CD4-positive, CD25-positive, alpha-beta regulatory T cell (primary cell): ENCODE data around the gene CDC42EP3. TPM values are rescaled to one million over a fixed set of nuclear protein-coding genes. Genes with fewer than 3 reads are reported as not detected.
A peak's percentile ranks its signal among the peaks of the same experiment; 100 is the strongest.

ENCODE experiments used
- ATAC-seq, 2 donors: fragments of 150-1000 bp; cut with Tn5 transposase; one replicate each; pipeline ENCODE4 v1.10.0; 2021; ENCODE audit warnings: low read depth in 2 of 2, moderate number of reproducible peaks in 2 of 2, moderate library complexity in 1 of 2
- DNase-seq, 3 donors: peaks; one replicate each; pipeline versions ENCODE4 v3.0.0 to v3.0.0-alpha.2; 2012 to 2022; ENCODE audit warnings: mixed read lengths in 1 of 3
- H3K27ac ChIP-seq: one replicate; pipeline ENCODE4 v1.7.0; 2013; ENCODE audit warnings: mild to moderate bottlenecking, low read length; ENCODE audit not compliant: insufficient read depth, poor library complexity, severe bottlenecking
- H3K27me3 ChIP-seq: one replicate; pipeline ENCODE4 v1.7.0; 2013; ENCODE audit warnings: low read length; ENCODE audit not compliant: control insufficient read depth, insufficient read depth
- H3K36me3 ChIP-seq: one replicate; pipeline ENCODE4 v1.7.0; 2013; ENCODE audit warnings: mild to moderate bottlenecking, low read length, moderate library complexity; ENCODE audit not compliant: control insufficient read depth, insufficient read depth
- H3K4me1 ChIP-seq: 2 replicates; pipeline ENCODE4 v1.7.0; 2013; ENCODE audit warnings: mild to moderate bottlenecking, low read length; ENCODE audit not compliant: insufficient read depth, control insufficient read depth, poor library complexity, severe bottlenecking
- H3K4me3 ChIP-seq: one replicate; pipeline ENCODE4 v1.7.0; 2013; ENCODE audit warnings: low read depth, mild to moderate bottlenecking, low read length, moderate library complexity
- H3K9me3 ChIP-seq, 2 experiments: 1 replicate in 1 of 2; 2 replicates in 1 of 2; pipeline ENCODE4 v1.7.0; 2013; ENCODE audit warnings: low read length in 2 of 2, mild to moderate bottlenecking in 1 of 2, moderate library complexity in 1 of 2; ENCODE audit not compliant: control insufficient read depth in 2 of 2
- H3K27ac Mint-ChIP-seq, 3 donors: one replicate each; pipeline ENCODE4 v1.8.0; 2020 to 2022; ENCODE audit warnings: mild to moderate bottlenecking in 3 of 3, mixed read lengths in 3 of 3, moderate library complexity in 2 of 3
- H3K27me3 Mint-ChIP-seq: one replicate; pipeline ENCODE4 v1.8.0; 2022; ENCODE audit warnings: mild to moderate bottlenecking, mixed read lengths
- H3K36me3 Mint-ChIP-seq: one replicate; pipeline ENCODE4 v1.8.0; 2020; ENCODE audit warnings: mixed read lengths
- H3K4me1 Mint-ChIP-seq, 4 donors: one replicate each; pipeline ENCODE4 v1.8.0; 2020 to 2022; ENCODE audit warnings: mixed read lengths in 4 of 4, mild to moderate bottlenecking in 1 of 4
- H3K4me3 Mint-ChIP-seq, 4 donors: one replicate each; pipeline ENCODE4 v1.8.0; 2020 to 2022; ENCODE audit warnings: mild to moderate bottlenecking in 4 of 4, mixed read lengths in 4 of 4, moderate library complexity in 3 of 4
- H3K9me3 Mint-ChIP-seq, 7 donors: one replicate each; pipeline ENCODE4 v1.8.0; 2020 to 2022; ENCODE audit warnings: mixed read lengths in 7 of 7, mild to moderate bottlenecking in 3 of 7, moderate library complexity in 2 of 7
- polyA plus RNA-seq, 4 donors: library from polyadenylated mRNA; unstranded; fragments of 300-500 nt; fragmentation: Illumina TruSeq; gene quantifications; one replicate each; pipeline ENCODE4 v1.2.3, GENCODE V29; 2021
- total RNA-seq: library from RNA; stranded (reverse); gene quantifications from one replicate; pipeline ENCODE4 v1.2.3, GENCODE V29; 2022

The CDC42EP3 gene
- total and polyA plus RNA-seq, 5 donors from 2014 or later: 36.4 to 81.4 (median 64.3) TPM

- H3K36me3 Mint-ChIP-seq: no peaks in the 10 kb centered on the region
- H3K27ac Mint-ChIP-seq: peak overlapping the region in 1 of 3 donors; percentile 23
- Histone ChIP-seq H3K9me3 (no peaks in the 10 kb centered on the region), H3K4me3 (no peak overlapping the region), H3K27me3 (no peaks in the 10 kb centered on the region), H3K4me1 (peaks cover 24% of the 10 kb centered on the region), H3K36me3 (no peaks in the 10 kb centered on the region), H3K27ac (no peak overlapping the region)
- no peaks in the 10 kb centered on the region for H3K27me3 Mint-ChIP-seq
- no peak for ATAC-seq
- DNase-seq: no peak
- peaks cover 39 to 55% (median 44%) of the 10 kb centered on the region in 4 donors for H3K4me1 Mint-ChIP-seq
- no peak overlapping the region for H3K4me3 Mint-ChIP-seq
- H3K9me3 Mint-ChIP-seq: no peaks in the 10 kb centered on the region
These were observed 37.7 kb upstream of the CDC42EP3 start for GRCh38 chr2:37709111-37709510.

GRCh38 chr2:37708146-37708545 lies 36.7 kb upstream of the CDC42EP3 start:
- H3K36me3 Mint-ChIP-seq: no peaks in the 10 kb centered on the region
- H3K4me3 Mint-ChIP-seq: peak overlapping the region in 1 of 4 donors; percentile 53
- no peaks in the 10 kb centered on the region for H3K9me3 Mint-ChIP-seq
- ATAC-seq (no peak), DNase-seq (no peak)
- peak overlapping the region in 1 of 3 donors; percentile 23 for H3K27ac Mint-ChIP-seq
- Histone ChIP-seq H3K27ac (no peak overlapping the region), H3K27me3 (no peaks in the 10 kb centered on the region), H3K4me3 (no peak overlapping the region), H3K36me3 (no peaks in the 10 kb centered on the region), H3K4me1 (peaks cover 24% of the 10 kb centered on the region), H3K9me3 (no peaks in the 10 kb centered on the region)
- no peaks in the 10 kb centered on the region for H3K27me3 Mint-ChIP-seq
- H3K4me1 Mint-ChIP-seq: peaks cover 31 to 55% (median 42%) of the 10 kb centered on the region in 4 donors

GRCh38 chr2:37707393-37707792 lies 36.0 kb upstream of the CDC42EP3 start:
- Mint-ChIP-seq H3K4me1 (peaks cover 28 to 49% (median 40%) of the 10 kb centered on the region in 4 donors), H3K27ac (peak overlapping the region in 2 of 3 donors; percentile 10 to 30), H3K36me3 (no peaks in the 10 kb centered on the region), H3K4me3 (no peak overlapping the region), H3K27me3 (no peaks in the 10 kb centered on the region), H3K9me3 (peaks cover 0 to 2% (median 0%) of the 10 kb centered on the region in 7 donors)
- no peak for ATAC-seq
- Histone ChIP-seq H3K4me1 (peaks cover 24% of the 10 kb centered on the region), H3K9me3 (no peaks in the 10 kb centered on the region), H3K27me3 (no peaks in the 10 kb centered on the region), H3K4me3 (no peak overlapping the region), H3K27ac (no peak overlapping the region), H3K36me3 (no peaks in the 10 kb centered on the region)
- DNase-seq: no peak

GRCh38 chr2:37706334-37707183 lies 35.1 kb upstream of the CDC42EP3 start:
- H3K27me3 ChIP-seq: no peaks in the 10 kb centered on the region
- Mint-ChIP-seq H3K27me3 (no peaks in the 10 kb centered on the region), H3K36me3 (no peaks in the 10 kb centered on the region), H3K4me3 (no peak overlapping the region), H3K9me3 (peaks cover 0 to 3% (median 0%) of the 10 kb centered on the region in 7 donors), H3K4me1 (peaks cover 21 to 42% (median 34%) of the 10 kb centered on the region in 4 donors), H3K27ac (peak overlapping the region in 1 of 3 donors; percentile 30)
- H3K4me1 ChIP-seq: peaks cover 18% of the 10 kb centered on the region
- no peak overlapping the region for H3K27ac ChIP-seq
- ATAC-seq (no peak), DNase-seq (no peak)
- H3K36me3 ChIP-seq: no peaks in the 10 kb centered on the region
- H3K4me3 ChIP-seq: no peak overlapping the region
- H3K9me3 ChIP-seq: no peaks in the 10 kb centered on the region

- Mint-ChIP-seq H3K4me3 (no peak overlapping the region), H3K36me3 (no peaks in the 10 kb centered on the region), H3K9me3 (peaks cover 0 to 7% (median 0%) of the 10 kb centered on the region in 7 donors), H3K27me3 (no peaks in the 10 kb centered on the region), H3K27ac (no peak overlapping the region), H3K4me1 (peaks cover 10 to 29% (median 22%) of the 10 kb centered on the region in 4 donors)
- no peaks in the 10 kb centered on the region for H3K27me3 ChIP-seq
- DNase-seq: no peak
- H3K27ac ChIP-seq: no peak overlapping the region
- H3K9me3 ChIP-seq: no peaks in the 10 kb centered on the region
- ATAC-seq: no peak
- no peaks in the 10 kb centered on the region for H3K36me3 ChIP-seq
- peaks cover 7% of the 10 kb centered on the region for H3K4me1 ChIP-seq
- H3K4me3 ChIP-seq: no peak overlapping the region
These were observed 33.7 kb upstream of the CDC42EP3 start for GRCh38 chr2:37705191-37705590.

GRCh38 chr2:37698931-37699481 lies 27.6 kb upstream of the CDC42EP3 start:
- no peaks in the 10 kb centered on the region for H3K9me3 ChIP-seq
- ATAC-seq: no peak
- H3K36me3 Mint-ChIP-seq: no peaks in the 10 kb centered on the region

GRCh38 chr2:37695336-37695735 lies 23.9 kb upstream of the CDC42EP3 start:
- H3K27me3 Mint-ChIP-seq: peaks cover 34% of the 10 kb centered on the region
- ATAC-seq (no peak), DNase-seq (no peak)
- no peak overlapping the region for H3K27ac Mint-ChIP-seq
- Histone ChIP-seq H3K4me1 (no peaks in the 10 kb centered on the region), H3K27ac (no peak overlapping the region), H3K9me3 (no peaks in the 10 kb centered on the region), H3K36me3 (no peaks in the 10 kb centered on the region), H3K4me3 (no peak overlapping the region), H3K27me3 (no peaks in the 10 kb centered on the region)
- H3K4me3 Mint-ChIP-seq: no peak overlapping the region
- peaks cover 0 to 4% (median 0%) of the 10 kb centered on the region in 7 donors for H3K9me3 Mint-ChIP-seq
- peaks cover 0 to 8% (median 1%) of the 10 kb centered on the region in 4 donors for H3K4me1 Mint-ChIP-seq
- H3K36me3 Mint-ChIP-seq: no peaks in the 10 kb centered on the region

More at GRCh38 chr2:37698931-37699481, 27.6 kb upstream of the CDC42EP3 start:
- Histone ChIP-seq H3K4me3 (no peak overlapping the region), H3K27me3 (no peaks in the 10 kb centered on the region), H3K27ac (no peak overlapping the region), H3K4me1 (no peaks in the 10 kb centered on the region), H3K36me3 (no peaks in the 10 kb centered on the region)
- no peak overlapping the region for H3K4me3 Mint-ChIP-seq
- peaks cover 0 to 8% (median 2%) of the 10 kb centered on the region in 7 donors for H3K9me3 Mint-ChIP-seq
- peaks cover 0 to 12% (median 1%) of the 10 kb centered on the region in 4 donors for H3K4me1 Mint-ChIP-seq
- H3K27ac Mint-ChIP-seq: peak overlapping the region in 1 of 3 donors; percentile 15
- no peak for DNase-seq
- H3K27me3 Mint-ChIP-seq: peaks cover 22% of the 10 kb centered on the region
